Caco-2 (cell line): ENCODE data around the gene GABRG3. TPM values are rescaled to one million over a fixed set of nuclear protein-coding genes. Genes with fewer than 3 reads are reported as not detected.

Experiments
- BruUV-seq: library from RNA; stranded (reverse); fragments of 400-500 nt; replicated peaks from 2 replicates; lab custom pipeline; 2021; lab: Mats Ljungman, UMichigan
- CTCF ChIA-PET: fragments of 300-600 bp; sonication (Branson Sonifier 250); formaldehyde crosslinking; loops from one replicate; lab custom pipeline; 2022; ENCODE audit warnings: antibody characterized with exemption; lab: Charles Lee
- POLR2A ChIA-PET: fragments of 300-600 bp; sonication (Branson Sonifier 250); formaldehyde crosslinking; loops from one replicate; lab custom pipeline; 2022; ENCODE audit warnings: antibody characterized with exemption; lab: Charles Lee
- DNase-seq, 2 experiments: peaks; one replicate each; pipeline versions ENCODE4 v3.0.0 to v3.0.0-alpha.2; 2020 to 2022
- H3K27me3 ChIP-seq: replicated peaks from 2 replicates; pipeline ENCODE4 v1.6.0; 2011; ENCODE audit warnings: low read length; ENCODE audit not compliant: control insufficient read depth, insufficient read depth
- H3K36me3 ChIP-seq: 2 replicates; pipeline ENCODE4 v1.5.1; 2011; ENCODE audit warnings: low read length; ENCODE audit not compliant: control insufficient read depth, insufficient read depth
- H3K4me1 ChIP-seq: fragments of 250-450 bp; sonication (Bioruptor Pico); 2 replicates; pipeline ENCODE4 v1.5.1; 2020; ENCODE audit warnings: mild to moderate bottlenecking
- H3K4me3 ChIP-seq: 2 replicates; pipeline ENCODE4 v1.5.1; 2011; ENCODE audit warnings: low read depth, mild to moderate bottlenecking, control low read depth, low read length
- H3K9me3 ChIP-seq: fragments of 250-450 bp; sonication (Bioruptor Pico); 2 replicates; pipeline ENCODE4 v1.5.1; 2020; ENCODE audit warnings: mild to moderate bottlenecking, moderate library complexity
- H3K27ac Mint-ChIP-seq: one replicate; pipeline ENCODE4 v1.8.0; 2022; ENCODE audit warnings: mixed read lengths; ENCODE audit not compliant: unreplicated experiment
- H3K27me3 Mint-ChIP-seq: one replicate; pipeline ENCODE4 v1.8.0; 2022; ENCODE audit warnings: mixed read lengths; ENCODE audit not compliant: insufficient read depth, unreplicated experiment
- H3K36me3 Mint-ChIP-seq: one replicate; pipeline ENCODE4 v1.8.0; 2022; ENCODE audit warnings: mild to moderate bottlenecking, mixed read lengths; ENCODE audit not compliant: insufficient read depth, unreplicated experiment
- H3K4me1 Mint-ChIP-seq: one replicate; pipeline ENCODE4 v1.8.0; 2022; ENCODE audit warnings: low read depth, mixed read lengths; ENCODE audit not compliant: unreplicated experiment
- H3K4me3 Mint-ChIP-seq: one replicate; pipeline ENCODE4 v1.8.0; 2022; ENCODE audit warnings: mild to moderate bottlenecking, moderate library complexity, mixed read lengths; ENCODE audit not compliant: unreplicated experiment
- H3K9me3 Mint-ChIP-seq: one replicate; pipeline ENCODE4 v1.8.0; 2022; ENCODE audit warnings: mixed read lengths; ENCODE audit not compliant: unreplicated experiment
- CTCF ChIP-seq, 2 experiments: fragments of 200-600 bp in 1 of 2; IDR thresholded peaks; 1 replicate in 1 of 2; 2 replicates in 1 of 2; pipeline versions ENCODE4 v1.5.1 to v1.8.0; 2011 to 2022; ENCODE audit warnings: antibody characterized with exemption in 1 of 2, control low read depth in 1 of 2, inconsistent platforms in 1 of 2, low read depth in 1 of 2, low read length in 1 of 2, mild to moderate bottlenecking in 1 of 2, moderate library complexity in 1 of 2; ENCODE audit not compliant: insufficient read depth in 1 of 2, severe bottlenecking in 1 of 2, unreplicated experiment in 1 of 2
- intact Hi-C: fragments of 100-400 bp; cut with micrococcal nuclease; formaldehyde crosslinking; loops from one replicate; pipeline ENCODE4 v1.10.0; 2022; ENCODE audit not compliant: unreplicated experiment
- total RNA-seq: library from RNA; stranded (reverse); gene quantifications from 2 replicates; pipeline ENCODE4 v1.2.3, GENCODE V29; 2022

Gene GABRG3
- total RNA-seq, 1 experiment from 2014 or later: not detected

- POLR2A ChIA-PET: no interaction called here
Observed at GRCh38 chr15:27293607-27294006, 322.6 kb downstream of the GABRG3 start.

GRCh38 chr15:27317736-27318135, 346.8 kb downstream of the GABRG3 start:
- Mint-ChIP-seq H3K4me1 (no peaks in the 10 kb centered on the region), H3K36me3 (no peaks in the 10 kb centered on the region), H3K27me3 (peaks cover 3% of the 10 kb centered on the region), H3K27ac (no peak overlapping the region), H3K9me3 (no peaks in the 10 kb centered on the region), H3K4me3 (no peak overlapping the region)
- DNase-seq: no peak
- Histone ChIP-seq H3K4me1 (no peaks in the 10 kb centered on the region), H3K4me3 (no peak overlapping the region), H3K9me3 (no peaks in the 10 kb centered on the region; the same call in 1 of the 2 replicates), H3K27me3 (no peaks in the 10 kb centered on the region), H3K36me3 (no peaks in the 10 kb centered on the region)
- no peak for TF ChIP-seq CTCF (IDR thresholded peaks at IDR 0.05; ENCODE audit: insufficient read depth in 1 of 2, low read depth in 1 of 2, low read length in 1 of 2, severe bottlenecking in 1 of 2, unreplicated experiment in 1 of 2)
- intact Hi-C loops: no loop called here
- ChIA-PET POLR2A (no interaction called here), CTCF (no interaction called here)
- BruUV-seq: no TSS peak

More at GRCh38 chr15:27293607-27294006, 322.6 kb downstream of the GABRG3 start:
- CTCF ChIA-PET: no interaction called here
- Mint-ChIP-seq H3K27ac (no peak overlapping the region), H3K27me3 (no peaks in the 10 kb centered on the region), H3K4me3 (no peak overlapping the region), H3K4me1 (no peaks in the 10 kb centered on the region), H3K9me3 (no peaks in the 10 kb centered on the region), H3K36me3 (no peaks in the 10 kb centered on the region)
- intact Hi-C loops: no loop called here
- no peak for TF ChIP-seq CTCF (IDR thresholded peaks at IDR 0.05; ENCODE audit: insufficient read depth in 1 of 2, low read depth in 1 of 2, low read length in 1 of 2, severe bottlenecking in 1 of 2, unreplicated experiment in 1 of 2)
- no peak for DNase-seq
- H3K36me3 ChIP-seq: no peaks in the 10 kb centered on the region
- no peaks in the 10 kb centered on the region for H3K9me3 ChIP-seq
- H3K27me3 ChIP-seq: no peaks in the 10 kb centered on the region
- no peak overlapping the region for H3K4me3 ChIP-seq
- no peaks in the 10 kb centered on the region for H3K4me1 ChIP-seq
- no TSS peak for BruUV-seq

- Histone ChIP-seq H3K4me3 (no peak overlapping the region), H3K4me1 (no peaks in the 10 kb centered on the region), H3K36me3 (no peaks in the 10 kb centered on the region), H3K27me3 (no peaks in the 10 kb centered on the region), H3K9me3 (no peaks in the 10 kb centered on the region)
- DNase-seq: no peak
- Mint-ChIP-seq H3K4me3 (no peak overlapping the region), H3K27ac (no peak overlapping the region), H3K27me3 (peaks cover 3% of the 10 kb centered on the region), H3K9me3 (no peaks in the 10 kb centered on the region), H3K36me3 (no peaks in the 10 kb centered on the region), H3K4me1 (no peaks in the 10 kb centered on the region)
- CTCF ChIA-PET: no interaction called here
- intact Hi-C loops: no loop called here
- BruUV-seq: no TSS peak
- POLR2A ChIA-PET: no interaction called here
- TF ChIP-seq CTCF (IDR thresholded peaks at IDR 0.05; ENCODE audit: insufficient read depth in 1 of 2, low read depth in 1 of 2, low read length in 1 of 2, severe bottlenecking in 1 of 2, unreplicated experiment in 1 of 2): no peak
Observed at GRCh38 chr15:27323801-27324200, 352.8 kb downstream of the GABRG3 start.
